ENCODE data around the gene SFTPA2.
"Not testable (repeated sequence)": the region's sequence is repeated elsewhere in the genome, so short reads cannot be mapped to it uniquely, and the experiment has no call there.

The SFTPA2 gene

DNA sequence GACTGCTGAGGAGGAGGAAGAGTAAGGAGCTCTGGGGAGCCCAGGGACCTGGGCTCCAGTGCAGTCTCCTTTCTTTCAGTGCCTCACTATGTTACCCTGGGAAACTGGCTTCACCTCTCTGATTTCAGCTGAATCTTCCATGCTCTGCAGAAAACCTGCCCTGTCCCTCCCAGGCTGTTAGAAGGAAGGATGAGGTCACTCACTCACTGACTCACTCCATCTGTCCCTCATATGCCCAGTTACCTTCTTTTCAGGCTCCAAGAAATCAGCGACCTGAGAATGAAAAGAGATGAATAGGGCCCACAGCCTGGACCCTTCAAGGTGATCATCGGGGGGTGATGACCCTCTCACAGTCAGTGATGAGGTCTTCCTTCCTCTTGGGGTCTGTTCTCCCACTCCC lies 481 bp downstream of the SFTPA2 start:
- no peak for DNase-seq (ENCODE audit: low read depth)
- TF ChIP-seq CTCF (IDR thresholded peaks at IDR 0.05; ENCODE audit: insufficient read depth, low read depth, low read length, missing control alignments): no peak

DNA sequence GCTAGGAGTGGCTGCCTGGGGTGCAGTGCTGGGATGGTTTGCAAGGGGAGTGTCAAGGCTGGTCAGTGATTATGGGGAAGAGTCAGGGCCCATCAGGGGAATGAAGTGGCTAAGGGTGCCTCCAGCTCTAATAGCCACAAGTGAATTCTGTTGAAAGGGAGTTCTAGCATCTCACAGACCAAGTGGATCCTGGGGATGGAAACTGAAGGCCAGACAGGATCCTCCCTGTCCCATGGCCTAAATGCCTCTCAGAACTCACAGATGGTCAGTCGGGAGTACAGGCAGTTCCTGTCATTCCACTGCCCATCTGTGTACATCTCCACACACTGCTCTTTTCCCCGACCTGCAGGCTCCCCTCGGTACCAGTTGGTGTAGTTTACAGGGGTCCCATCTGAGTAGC lies 3.2 kb downstream of the SFTPA2 start:
- H3K4me3 ChIP-seq (ENCODE audit: low read depth, low read length); DNase-seq (ENCODE audit: low read depth): not testable (repeated sequence)

More for the DNA sequence above, 481 bp downstream of the SFTPA2 start:
- H3K4me3 ChIP-seq (ENCODE audit: low read depth, low read length): no peak overlapping the region

- no peak for TF ChIP-seq CTCF (IDR thresholded peaks at IDR 0.05; ENCODE audit: insufficient read depth, low read depth, low read length, missing control alignments)
- no peak for DNase-seq (ENCODE audit: low read depth)
Observed at GRCh38 chr10:79555354-79556309, 4.6 kb downstream of the SFTPA2 start.

GRCh38 chr10:79552143-79552542 lies 8.1 kb downstream of the SFTPA2 start:
- no peak for DNase-seq (ENCODE audit: low read depth)
- no peak overlapping the region for H3K4me3 ChIP-seq (ENCODE audit: low read depth, low read length)
- no peak for TF ChIP-seq CTCF (IDR thresholded peaks at IDR 0.05; ENCODE audit: insufficient read depth, low read depth, low read length, missing control alignments)

More at GRCh38 chr10:79555354-79556309, 4.6 kb downstream of the SFTPA2 start:
- H3K4me3 ChIP-seq (ENCODE audit: low read depth, low read length): no peak overlapping the region

DNA sequence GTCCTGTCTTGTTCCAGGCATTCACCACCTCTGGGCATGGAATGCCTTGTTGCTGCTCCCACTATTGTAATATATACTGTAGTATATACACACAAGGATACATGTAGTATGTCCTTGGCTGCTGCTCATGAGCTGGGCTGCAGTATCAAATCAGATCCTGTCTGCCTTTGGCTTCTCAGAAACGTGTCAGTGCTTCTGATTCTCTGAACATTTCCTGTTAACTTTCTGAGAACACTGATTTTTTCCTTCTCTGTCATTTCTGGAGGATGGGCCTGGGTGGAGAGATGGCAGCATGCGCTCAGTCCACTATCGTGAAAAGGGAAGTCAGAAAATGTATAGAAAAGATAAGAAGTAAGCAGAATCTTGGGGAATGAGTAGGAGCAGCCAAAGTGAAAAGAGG lies 12.2 kb downstream of the SFTPA2 start:
- no peak for TF ChIP-seq CTCF (IDR thresholded peaks at IDR 0.05; ENCODE audit: insufficient read depth, low read depth, low read length, missing control alignments)
- H3K4me3 ChIP-seq (ENCODE audit: low read depth, low read length): no peak overlapping the region
- DNase-seq (ENCODE audit: low read depth): no peak

DNA sequence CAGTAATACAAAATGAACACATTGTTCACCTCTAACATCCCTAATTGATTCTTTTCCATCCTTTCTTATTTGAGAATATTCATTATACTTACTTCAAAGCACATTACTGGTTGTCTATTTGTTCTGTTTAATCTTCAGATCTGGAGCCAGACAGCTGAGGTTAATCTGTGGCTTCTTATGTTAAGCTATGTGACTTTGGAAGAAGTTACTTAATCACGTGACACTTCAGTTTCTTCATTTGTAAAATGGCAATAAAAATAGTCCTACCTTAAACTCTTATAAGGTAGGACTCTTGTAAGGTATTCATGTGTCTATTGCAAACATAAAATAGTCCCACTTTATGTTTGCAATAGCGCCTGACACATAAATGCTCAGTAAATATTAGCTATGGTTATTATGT lies 13.1 kb downstream of the SFTPA2 start:
- DNase-seq (ENCODE audit: low read depth): not testable (repeated sequence)

DNA sequence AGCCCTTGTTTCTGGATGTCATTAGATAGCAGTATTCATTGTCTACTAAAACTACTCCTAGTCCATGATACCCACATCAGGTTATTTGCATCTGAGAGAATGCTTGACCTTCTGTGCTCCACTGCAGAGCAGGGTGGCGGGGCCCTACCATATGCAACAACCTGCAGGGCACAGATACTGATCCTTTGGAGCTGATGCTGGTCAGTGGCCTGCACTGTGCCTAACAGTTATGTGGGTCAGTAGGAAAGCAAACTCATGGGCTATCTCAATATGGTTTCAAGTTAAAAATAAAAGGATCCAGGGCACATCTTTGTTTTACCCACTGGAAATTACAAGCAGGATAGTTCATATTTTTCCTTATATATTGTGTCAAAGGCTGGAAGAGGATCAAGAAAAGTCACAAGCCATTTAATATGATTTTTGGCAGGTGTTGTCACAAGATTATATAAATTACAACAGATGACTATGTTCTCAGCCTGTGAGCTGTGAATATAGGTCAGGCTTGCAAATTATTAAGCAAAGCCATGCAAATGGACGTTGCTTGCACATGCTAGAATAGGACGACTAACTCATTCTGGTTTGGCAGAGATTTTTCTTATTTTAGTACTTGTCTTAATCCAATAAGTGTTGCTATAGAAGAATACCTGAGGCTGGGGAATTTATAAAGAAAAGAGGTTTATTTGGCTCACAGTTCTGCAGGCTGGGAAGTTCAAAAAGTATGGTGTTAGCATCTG lies 15.1 kb downstream of the SFTPA2 start:
- not testable (repeated sequence) for H3K4me3 ChIP-seq (ENCODE audit: low read depth, low read length); DNase-seq (ENCODE audit: low read depth)

More for the DNA sequence above, 13.1 kb downstream of the SFTPA2 start:
- H3K4me3 ChIP-seq (ENCODE audit: low read depth, low read length): not testable (repeated sequence)

DNA sequence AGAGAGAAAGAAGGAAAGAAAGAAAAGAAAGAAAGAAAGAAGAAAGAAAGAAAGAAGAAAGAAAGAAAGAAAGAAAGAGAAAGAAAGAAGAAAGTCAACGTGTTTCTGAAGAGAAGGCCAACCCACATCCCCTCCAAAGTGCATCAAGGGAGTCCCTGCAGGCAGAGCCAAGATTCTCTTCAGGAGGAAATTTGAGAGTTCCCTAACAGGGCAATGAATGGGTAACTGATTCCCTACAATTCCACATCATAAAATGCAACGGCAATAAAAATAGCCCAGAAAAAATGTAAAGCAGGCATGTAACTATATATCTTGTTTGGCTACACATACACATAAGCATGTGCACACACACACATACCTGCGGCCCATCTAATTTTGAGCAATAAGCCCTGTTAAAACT lies 15.8 kb downstream of the SFTPA2 start:
- DNase-seq (ENCODE audit: low read depth); H3K4me3 ChIP-seq (ENCODE audit: low read depth, low read length): not testable (repeated sequence)

DNA sequence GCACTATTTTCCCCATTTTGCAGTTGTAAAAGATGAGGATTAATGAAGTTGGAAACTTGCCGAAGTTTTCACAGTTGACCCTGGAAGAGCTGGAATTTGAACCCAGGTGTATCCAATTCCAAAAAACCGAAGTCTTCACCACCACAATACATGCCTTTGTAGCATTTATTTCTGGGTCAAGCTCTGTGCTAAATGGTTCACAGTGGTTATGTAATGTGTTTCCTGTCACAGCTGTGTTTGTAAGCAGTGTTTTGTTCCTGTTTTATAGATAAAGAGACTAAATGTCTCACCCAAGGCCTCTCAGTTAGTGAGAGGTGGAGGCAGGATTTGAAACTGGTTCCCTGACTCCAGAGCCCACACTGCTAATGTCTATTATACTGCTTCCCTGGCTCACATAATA lies 17.6 kb downstream of the SFTPA2 start:
- H3K4me3 ChIP-seq (ENCODE audit: low read depth, low read length): no peak overlapping the region
- TF ChIP-seq CTCF (IDR thresholded peaks at IDR 0.05; ENCODE audit: insufficient read depth, low read depth, low read length, missing control alignments): no peak
- DNase-seq (ENCODE audit: low read depth): no peak

- H3K4me3 ChIP-seq (ENCODE audit: low read depth, low read length): not testable (repeated sequence)
- peak; percentile 34 for DNase-seq (ENCODE audit: low read depth)
Observed at GRCh38 chr10:79540930-79541329, 19.3 kb downstream of the SFTPA2 start.

DNA sequence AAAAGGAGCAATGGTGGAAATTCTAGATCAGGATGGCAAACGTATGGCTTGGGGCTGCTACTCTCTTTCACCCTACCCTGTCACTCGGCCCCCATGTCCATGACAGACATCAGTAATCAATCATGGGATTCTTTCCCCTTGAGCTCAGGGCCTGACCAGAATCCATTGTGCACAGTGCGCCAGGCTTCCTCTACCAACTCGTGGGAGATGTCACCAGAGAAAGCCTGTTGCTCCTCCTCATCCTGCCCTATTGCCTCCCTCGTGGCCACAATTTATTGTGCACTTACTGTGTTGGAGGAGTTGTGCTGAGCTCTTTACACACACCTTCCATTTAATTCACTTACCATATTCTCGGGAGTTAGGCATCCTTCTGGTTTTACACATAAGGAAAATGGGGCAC lies 21.9 kb downstream of the SFTPA2 start:
- not testable (repeated sequence) for H3K4me3 ChIP-seq (ENCODE audit: low read depth, low read length); DNase-seq (ENCODE audit: low read depth)

GRCh38 chr10:79533903-79534175 lies 26.4 kb downstream of the SFTPA2 start:
- H3K4me3 ChIP-seq (ENCODE audit: low read depth, low read length); DNase-seq (ENCODE audit: low read depth): not testable (repeated sequence)
